ENCODE results near the gene MTM1.

GRCh38 chrX:150587585-150588503, 19.4 kb downstream of the MTM1 start:
- TF ChIP-seq CTCF (conservative IDR thresholded peaks at IDR 0.05; ENCODE audit: low read length) (peak; percentile 69), EZH2phosphoT487 (IDR thresholded peaks at IDR 0.05; ENCODE audit: borderline replicate concordance) (no peak)
